Adrenal gland (tissue), 5 donors: ENCODE measurements around the gene AK3.

Experiments used
- POLR2A ChIP-seq, 2 donors: fragments of 450-650 bp; IDR thresholded peaks; one replicate each; pipeline ENCODE4 v1.6.1; 2017; ENCODE audit warnings: antibody characterized with exemption in 2 of 2, mild to moderate bottlenecking in 2 of 2, moderate library complexity in 1 of 2
- TF ChIP-seq, protein P1 (sequence below), 6 experiments: fragments of 450-650 bp in 4 of 6; fragments of 200-600 bp in 2 of 6; sonication (generic) in 1 of 6; IDR thresholded peaks; 1 replicate in 5 of 6; 2 replicates in 1 of 6; pipeline versions ENCODE4 v1.5.1 to v1.8.0; 2016 to 2021; ENCODE audit warnings: antibody characterized with exemption in 6 of 6, mild to moderate bottlenecking in 2 of 6, moderate library complexity in 1 of 6
- donor health status: DM: no; HTN: no; CAD: no.

DNA sequence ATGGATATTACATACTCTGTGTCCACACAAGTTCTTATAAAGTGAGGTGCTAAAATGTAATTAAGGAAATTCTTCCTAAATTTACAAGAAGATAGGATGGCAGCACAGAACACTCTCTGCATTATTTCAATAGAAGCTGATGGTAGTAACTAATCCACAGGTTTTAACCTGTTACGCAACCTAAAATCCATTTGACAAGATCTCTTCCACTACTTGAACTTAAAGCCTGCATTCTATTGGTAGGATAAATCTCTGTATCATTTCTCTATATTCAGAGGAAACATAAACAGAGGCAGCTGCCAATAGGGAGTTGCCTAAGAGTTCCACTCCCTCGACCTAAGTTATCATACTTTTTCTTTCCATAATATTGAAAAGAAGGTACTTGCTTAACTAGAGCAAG, 40.1 kb downstream of the AK3 start:
- TF ChIP-seq, protein P1, sequence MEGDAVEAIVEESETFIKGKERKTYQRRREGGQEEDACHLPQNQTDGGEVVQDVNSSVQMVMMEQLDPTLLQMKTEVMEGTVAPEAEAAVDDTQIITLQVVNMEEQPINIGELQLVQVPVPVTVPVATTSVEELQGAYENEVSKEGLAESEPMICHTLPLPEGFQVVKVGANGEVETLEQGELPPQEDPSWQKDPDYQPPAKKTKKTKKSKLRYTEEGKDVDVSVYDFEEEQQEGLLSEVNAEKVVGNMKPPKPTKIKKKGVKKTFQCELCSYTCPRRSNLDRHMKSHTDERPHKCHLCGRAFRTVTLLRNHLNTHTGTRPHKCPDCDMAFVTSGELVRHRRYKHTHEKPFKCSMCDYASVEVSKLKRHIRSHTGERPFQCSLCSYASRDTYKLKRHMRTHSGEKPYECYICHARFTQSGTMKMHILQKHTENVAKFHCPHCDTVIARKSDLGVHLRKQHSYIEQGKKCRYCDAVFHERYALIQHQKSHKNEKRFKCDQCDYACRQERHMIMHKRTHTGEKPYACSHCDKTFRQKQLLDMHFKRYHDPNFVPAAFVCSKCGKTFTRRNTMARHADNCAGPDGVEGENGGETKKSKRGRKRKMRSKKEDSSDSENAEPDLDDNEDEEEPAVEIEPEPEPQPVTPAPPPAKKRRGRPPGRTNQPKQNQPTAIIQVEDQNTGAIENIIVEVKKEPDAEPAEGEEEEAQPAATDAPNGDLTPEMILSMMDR (IDR thresholded peaks at IDR 0.05), result no peak
- TF ChIP-seq POLR2A (IDR thresholded peaks at IDR 0.05), result no peak
